ENCODE data around the gene OPRM1.

The OPRM1 gene

DNA sequence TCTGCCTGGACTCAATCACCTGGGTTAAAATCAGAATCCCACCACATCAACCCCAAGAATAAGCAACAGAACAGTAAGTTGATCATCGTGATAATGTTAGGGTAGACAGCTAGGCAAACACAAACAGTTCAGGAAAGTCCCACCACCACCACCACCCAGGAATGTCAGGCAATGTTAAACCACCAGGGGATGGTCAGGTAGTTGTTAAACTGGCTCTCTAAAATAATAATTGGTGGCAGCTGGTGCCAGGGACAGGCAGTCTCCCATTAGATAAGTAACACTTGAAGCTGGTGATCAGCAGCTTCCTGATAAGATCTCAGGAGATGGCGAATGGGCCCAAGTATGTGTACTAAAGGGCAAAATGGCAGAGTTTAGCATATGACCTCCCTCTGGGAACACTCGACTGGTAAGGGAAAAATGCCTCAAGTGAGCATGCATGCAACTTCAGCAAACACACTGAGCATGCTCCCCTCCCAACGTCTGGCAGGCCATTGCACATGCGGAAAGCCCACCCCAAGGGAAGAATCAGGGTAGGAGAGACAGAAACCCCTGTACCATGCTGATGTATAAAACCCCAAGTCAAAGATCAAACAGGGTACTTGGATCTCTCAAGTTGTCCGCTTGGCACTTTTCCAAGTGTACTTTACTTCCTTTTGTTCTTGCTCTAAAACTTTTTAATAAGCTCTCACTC is 250.9 kb downstream of the OPRM1 start:
- DNase-seq = no peak

DNA sequence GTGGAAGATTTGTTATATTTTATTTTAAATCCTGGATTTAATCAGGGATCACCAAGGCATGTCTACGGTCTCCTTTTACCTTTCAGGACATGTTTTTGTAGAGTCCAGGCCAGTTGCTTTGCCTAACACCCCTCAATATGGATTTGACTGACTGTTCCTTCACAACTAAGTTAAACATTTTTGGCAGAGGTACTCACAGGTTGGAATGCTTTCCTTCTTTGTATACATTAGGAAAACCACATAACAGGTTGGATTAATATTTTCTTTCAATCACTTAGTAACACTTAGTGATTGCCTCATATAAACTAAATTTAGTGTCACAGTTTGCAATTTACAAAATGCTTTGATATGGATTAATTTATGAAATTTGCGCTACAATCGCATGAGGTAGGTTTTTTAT is 253.0 kb downstream of the OPRM1 start:
- DNase-seq = no peak

DNA sequence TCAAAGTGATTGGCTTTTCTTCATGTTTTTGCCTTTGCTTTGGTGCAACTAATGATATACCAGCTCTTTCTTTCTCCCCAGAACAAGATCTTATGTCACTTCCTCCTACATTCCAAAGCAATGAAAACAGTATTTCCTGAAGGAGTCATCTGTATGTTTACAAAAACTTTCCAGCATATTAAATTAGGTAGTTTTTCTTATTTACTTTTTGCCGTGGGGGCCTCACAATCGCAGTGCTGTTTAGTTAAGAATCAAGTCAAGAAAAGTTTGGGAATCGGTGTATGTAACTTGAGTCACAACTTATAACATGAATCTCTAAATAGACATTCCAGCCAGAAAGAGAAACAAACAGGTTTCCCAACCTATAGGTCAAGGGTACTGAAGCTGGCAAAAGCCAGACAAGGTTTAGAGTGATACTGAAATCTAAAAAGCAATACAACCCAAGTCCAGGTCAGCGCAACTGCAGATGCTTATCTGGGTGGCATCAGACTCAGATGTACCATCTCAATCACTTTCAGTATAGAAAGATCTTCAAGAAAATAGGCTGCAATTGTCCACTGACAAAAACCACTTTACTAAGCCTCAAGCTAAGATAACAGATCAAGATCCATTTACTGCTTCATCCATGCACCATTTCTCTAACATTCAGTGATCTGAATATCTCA is 253.9 kb downstream of the OPRM1 start:
- DNase-seq = no peak

DNA sequence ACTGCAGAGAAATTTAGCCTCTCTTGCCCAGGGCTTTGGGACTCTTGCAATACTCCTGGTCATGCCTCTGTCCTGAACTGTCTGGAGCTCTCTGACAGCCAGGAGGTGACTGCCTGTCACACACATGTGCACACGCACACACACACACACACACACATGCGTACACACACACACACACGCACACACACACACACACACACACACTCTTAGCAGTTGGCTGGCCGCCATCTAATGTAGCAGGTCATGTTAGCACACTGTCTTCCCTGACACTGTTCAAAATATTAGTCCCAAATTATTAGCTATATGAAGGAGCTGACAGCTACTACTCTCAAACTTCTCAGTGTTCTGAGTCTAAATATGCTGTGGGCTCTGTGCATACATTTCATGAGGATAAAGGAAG is 256.7 kb downstream of the OPRM1 start:
- DNase-seq = no peak
